Pancreas (tissue), 10 donors: ENCODE data around the gene PPIE. TPM values are rescaled to one million over a fixed set of nuclear protein-coding genes. Genes with fewer than 3 reads are reported as not detected.

Source experiments
- ATAC-seq, 4 donors: fragments of 200-7000 bp; cut with Tn5 transposase; one replicate each; pipeline versions ENCODE4 v1.8.0 to v1.9.1; 2020; ENCODE audit warnings: mild to moderate bottlenecking in 4 of 4, moderate library complexity in 4 of 4
- DNase-seq, 6 donors: peaks; one replicate each; pipeline ENCODE4 v3.0.0-alpha.2; 2020
- FAIRE-seq: peaks from 2 replicates; lab custom pipeline; 2012; peaks lifted over from hg19 to GRCh38; lab: Jason Lieb, UNC
- H3K27ac ChIP-seq, 4 donors: fragments of 200-600 bp; sonication (generic); 1 replicate in 3 of 4; 2 replicates in 1 of 4; pipeline versions ENCODE4 v1.5.0 to v1.8.0; 2020
- H3K27me3 ChIP-seq, 4 donors: fragments of 200-600 bp; one replicate each; pipeline ENCODE4 v1.8.0; 2021
- H3K36me3 ChIP-seq, 3 donors: fragments of 200-600 bp; sonication (generic) in 1 of 3; one replicate each; pipeline versions ENCODE4 v1.5.0 to v1.8.0; 2020 to 2021
- H3K4me1 ChIP-seq, 3 donors: fragments of 200-600 bp; one replicate each; pipeline ENCODE4 v1.8.0; 2021
- H3K4me3 ChIP-seq, 4 donors: fragments of 200-600 bp; sonication (generic) in 2 of 4; one replicate each; pipeline versions ENCODE4 v1.5.0 to v1.8.0; 2020 to 2021
- H3K9me3 ChIP-seq, 4 donors: fragments of 200-600 bp; one replicate each; pipeline ENCODE4 v1.8.0; 2021
- WGBS, 2 donors: extraction: QIAGEN DNeasy Blood & Tissue Kit; methylation state at CpG; one replicate each; pipeline ENCODE4 v1.1.7; 2013; 5-methylcytosine and 5-hydroxymethylcytosine counted together
- intact Hi-C, 3 donors: fragments of 100-400 bp; cut with DNase I; formaldehyde crosslinking; loops; one replicate each; pipeline versions ENCODE4 v1.11.1 to v1.14.2; 2022
- polyA plus RNA-seq, 2 donors: library from polyadenylated mRNA; stranded (reverse); fragments of 200-250 nt; gene quantifications; one replicate each; pipeline ENCODE4 v1.2.3, GENCODE V29; 2013
- total RNA-seq, 6 donors: library from RNA; stranded (reverse); fragmentation: NEBNext Ultra II Directional in 4 of 6; extraction: Animal tissue kit (Norgen Biotek cat#: 25700) in 4 of 6; gene quantifications; one replicate each; pipeline versions ENCODE4 v1.2.1 to v1.2.4, GENCODE V29; 2021 to 2023
- TF ChIP-seq, protein P1 (sequence below), 4 donors: fragments of 200-600 bp; sonication (generic) in 3 of 4; IDR thresholded peaks; one replicate each; pipeline versions ENCODE4 v1.5.0 to v1.8.0; 2021; ENCODE audit warnings: antibody characterized with exemption in 4 of 4
- donor health status: healthy with polysubstance abuse.
- donor health status: DM: no; HTN: no; CAD: no; lungs with moderate emphysema.
- donor health status: DM: no; HTN: no; CAD: no.
- donor health status: control.
- donor health status: control.
- donor health status: Bipolar disorder and iron deficiency.
- donor health status: DM: yes; HTN: yes; CAD: no.
- donor health status: DM: no; HTN: no; CAD: no.
- donor health status: DM: no; HTN: no; CAD: no.
- donor health status: DM: yes; HTN: yes; CAD: no.

PPIE gene
- 10 to 100 TPM; 18.1 to 36.8 (median 27.1) TPM for total RNA-seq
- polyA plus RNA-seq: 10 to 100 TPM; 23.7 to 42.5 TPM

DNA sequence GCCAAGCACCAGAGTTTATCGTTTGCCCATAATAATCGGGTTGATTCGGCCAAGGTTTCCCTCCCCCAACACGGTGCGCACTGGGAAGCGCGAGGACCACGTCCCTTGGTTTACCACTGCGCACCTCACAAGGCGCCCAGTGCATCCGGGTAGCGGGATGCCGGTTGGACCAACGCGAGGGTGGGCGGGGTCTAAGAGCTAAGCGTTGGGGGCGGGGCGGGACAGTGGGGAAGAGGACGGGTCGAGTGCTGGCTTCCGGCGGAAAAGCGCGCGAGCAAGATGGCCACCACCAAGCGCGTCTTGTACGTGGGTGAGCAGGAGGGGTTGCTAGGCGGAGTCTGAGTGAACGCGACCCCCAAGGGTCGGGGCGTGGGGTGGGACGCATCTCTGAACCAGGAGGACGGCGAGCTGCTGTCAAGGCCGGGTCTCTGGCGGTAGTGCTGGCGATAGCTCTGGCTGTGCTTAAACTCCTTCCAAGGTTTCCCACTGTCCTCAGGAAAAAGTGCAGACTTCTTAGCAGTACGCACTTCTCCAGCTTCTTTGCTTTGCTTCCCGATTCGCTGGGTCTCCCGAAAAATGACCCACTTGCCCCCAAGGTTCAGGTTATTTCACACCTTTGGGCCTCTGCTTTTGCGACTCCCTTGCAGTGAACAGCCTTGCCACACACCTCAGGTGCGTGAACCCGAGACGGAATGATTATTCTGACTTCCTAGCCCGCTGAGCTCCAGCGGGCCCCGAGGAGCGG, at the start of gene PPIE:
Gene PPIE (plus strand): TSS at position 261 of the 745 bp plus-strand sequence. CDS start 19 bp downstream, at position 280.
- TF ChIP-seq, protein P1, sequence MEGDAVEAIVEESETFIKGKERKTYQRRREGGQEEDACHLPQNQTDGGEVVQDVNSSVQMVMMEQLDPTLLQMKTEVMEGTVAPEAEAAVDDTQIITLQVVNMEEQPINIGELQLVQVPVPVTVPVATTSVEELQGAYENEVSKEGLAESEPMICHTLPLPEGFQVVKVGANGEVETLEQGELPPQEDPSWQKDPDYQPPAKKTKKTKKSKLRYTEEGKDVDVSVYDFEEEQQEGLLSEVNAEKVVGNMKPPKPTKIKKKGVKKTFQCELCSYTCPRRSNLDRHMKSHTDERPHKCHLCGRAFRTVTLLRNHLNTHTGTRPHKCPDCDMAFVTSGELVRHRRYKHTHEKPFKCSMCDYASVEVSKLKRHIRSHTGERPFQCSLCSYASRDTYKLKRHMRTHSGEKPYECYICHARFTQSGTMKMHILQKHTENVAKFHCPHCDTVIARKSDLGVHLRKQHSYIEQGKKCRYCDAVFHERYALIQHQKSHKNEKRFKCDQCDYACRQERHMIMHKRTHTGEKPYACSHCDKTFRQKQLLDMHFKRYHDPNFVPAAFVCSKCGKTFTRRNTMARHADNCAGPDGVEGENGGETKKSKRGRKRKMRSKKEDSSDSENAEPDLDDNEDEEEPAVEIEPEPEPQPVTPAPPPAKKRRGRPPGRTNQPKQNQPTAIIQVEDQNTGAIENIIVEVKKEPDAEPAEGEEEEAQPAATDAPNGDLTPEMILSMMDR (IDR thresholded peaks at IDR 0.05): no peak
- peak; percentile 90 to 97 (median 96) for DNase-seq
- intact Hi-C loops: no loop called here
- Histone ChIP-seq H3K27ac (peak within 1 kb of the TSS; percentile 38 to 58 (median 48)), H3K36me3 (peaks cover 0 to 24% (median 0%) of the 10 kb centered on the region in 3 donors), H3K4me3 (peak within 1 kb of the TSS; percentile 46 to 91 (median 84)), H3K27me3 (no peaks in the 10 kb centered on the region), H3K4me1 (peaks cover 16 to 23% (median 20%) of the 10 kb centered on the region in 3 donors), H3K9me3 (no peaks in the 10 kb centered on the region)
- FAIRE-seq: no peak
- ATAC-seq: peak; percentile 95 to 99 (median 98)
- WGBS, 2 donors: 1% methylated on average over 48 to 52 of the region's 52 CpGs

DNA sequence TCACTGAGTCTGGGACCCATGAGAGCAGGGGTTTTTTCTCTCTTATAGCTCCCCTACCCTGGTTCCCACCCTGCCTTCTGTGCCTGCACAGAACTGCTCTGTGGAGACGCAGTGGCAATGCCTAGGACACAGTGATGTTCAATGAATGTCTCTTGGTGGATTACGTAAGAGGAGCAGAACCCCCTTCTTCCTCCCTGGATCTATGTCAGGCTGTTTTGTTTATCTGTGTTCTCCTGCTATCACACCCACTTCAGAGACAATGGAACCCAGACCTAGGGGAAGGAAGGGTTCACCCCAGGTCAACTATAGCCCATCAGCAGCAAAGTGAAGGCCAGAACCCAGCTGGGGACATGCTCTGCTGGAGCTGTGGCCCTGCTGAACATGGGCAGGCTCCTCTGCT, 49.5 kb upstream of the PPIE start:
- intact Hi-C loops: no loop called here
- ATAC-seq: no peak
- Histone ChIP-seq H3K27ac (no peak overlapping the region), H3K4me3 (no peak overlapping the region), H3K9me3 (no peaks in the 10 kb centered on the region), H3K4me1 (peaks cover 0 to 13% (median 0%) of the 10 kb centered on the region in 3 donors), H3K36me3 (no peaks in the 10 kb centered on the region), H3K27me3 (no peaks in the 10 kb centered on the region)
- no peak for FAIRE-seq
- DNase-seq: no peak
- TF ChIP-seq, protein P1 (IDR thresholded peaks at IDR 0.05): no peak
- 90 to 94% methylated on average over 2 of the region's 2 CpGs for WGBS, 2 donors

DNA sequence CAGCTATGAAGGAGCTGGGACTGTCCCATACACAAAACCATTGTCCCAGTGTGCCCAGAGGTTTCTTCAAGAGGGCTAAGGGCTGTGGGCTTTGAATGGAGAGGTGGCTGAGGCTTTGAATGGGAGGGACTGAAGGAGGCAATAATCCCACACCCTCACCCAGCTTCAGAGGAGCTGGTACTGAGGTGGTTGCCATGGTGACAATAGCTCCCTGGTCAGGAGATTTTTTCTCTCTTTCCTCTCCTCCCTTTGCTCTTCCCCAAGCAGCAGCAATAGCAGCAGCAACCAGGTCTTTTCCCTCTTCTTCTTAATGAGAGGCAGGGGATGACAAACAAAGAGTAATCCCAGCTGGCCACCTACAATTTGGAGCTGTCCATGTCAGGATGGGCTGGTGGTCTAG, 49.0 kb upstream of the PPIE start:
- ATAC-seq (no peak), DNase-seq (no peak), FAIRE-seq (no peak)
- intact Hi-C loops: no loop called here
- H3K36me3 ChIP-seq: no peaks in the 10 kb centered on the region
- H3K4me3 ChIP-seq: no peak overlapping the region
- no peaks in the 10 kb centered on the region for H3K27me3 ChIP-seq
- H3K27ac ChIP-seq: no peak overlapping the region
- peaks cover 0 to 13% (median 0%) of the 10 kb centered on the region in 3 donors for H3K4me1 ChIP-seq
- no peaks in the 10 kb centered on the region for H3K9me3 ChIP-seq
- TF ChIP-seq, protein P1 (IDR thresholded peaks at IDR 0.05): no peak

DNA sequence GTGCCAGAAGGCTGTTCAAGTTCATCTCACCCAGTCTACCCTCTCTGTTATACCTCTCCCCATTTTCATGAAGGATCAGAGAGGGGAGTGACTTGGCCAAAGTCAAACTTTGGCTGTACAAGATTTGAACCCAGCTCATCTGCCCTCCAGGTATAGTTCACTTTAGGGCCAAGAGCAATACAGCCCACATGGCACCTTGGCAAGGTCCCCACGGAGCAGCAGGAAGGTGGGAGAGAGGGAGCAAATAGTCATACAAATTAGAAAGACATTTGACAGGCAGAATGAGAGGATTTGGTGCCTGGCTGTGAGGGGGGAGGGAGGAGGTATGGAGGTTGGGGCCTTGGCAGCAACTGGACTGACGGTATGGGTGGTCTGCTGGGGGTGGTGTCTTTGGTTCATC, 48.5 kb upstream of the PPIE start:
- Histone ChIP-seq H3K36me3 (no peaks in the 10 kb centered on the region), H3K9me3 (no peaks in the 10 kb centered on the region), H3K27ac (no peak overlapping the region), H3K4me3 (no peak overlapping the region), H3K4me1 (peaks cover 0 to 13% (median 0%) of the 10 kb centered on the region in 3 donors), H3K27me3 (no peaks in the 10 kb centered on the region)
- intact Hi-C loops: no loop called here
- FAIRE-seq (no peak), DNase-seq (no peak), ATAC-seq (no peak)
- 59 to 86% methylated on average over 2 of the region's 2 CpGs for WGBS, 2 donors
- TF ChIP-seq, protein P1 (IDR thresholded peaks at IDR 0.05): no peak
